Activated CD4-positive, alpha-beta memory T cell treated with anti-CD3 and anti-CD28 coated beads for 36 hours (primary cell): ENCODE results near the gene IL18R1. TPM values are rescaled to one million over a fixed set of nuclear protein-coding genes. Genes with fewer than 3 reads are reported as not detected.

ENCODE experiments used
- CTCF ChIA-PET: fragments of 350-600 bp; sonication (Branson Sonifier 250); formaldehyde crosslinking; loops from one replicate; lab custom pipeline; 2021; ENCODE audit warnings: antibody characterized with exemption, inconsistent platforms; lab: Charles Lee
- POLR2A ChIA-PET: fragments of 350-600 bp; sonication (Branson Sonifier 250); formaldehyde crosslinking; loops from one replicate; lab custom pipeline; 2021; ENCODE audit warnings: antibody characterized with exemption; lab: Charles Lee
- DNase-seq: peaks from one replicate; pipeline ENCODE4 v3.0.0-alpha.2; 2020
- H3K27ac Mint-ChIP-seq: one replicate; pipeline ENCODE4 v1.8.0; 2021; ENCODE audit warnings: mixed read lengths
- H3K27me3 Mint-ChIP-seq: one replicate; pipeline ENCODE4 v1.8.0; 2021; ENCODE audit warnings: mixed read lengths
- H3K36me3 Mint-ChIP-seq: one replicate; pipeline ENCODE4 v1.8.0; 2021; ENCODE audit warnings: mixed read lengths
- H3K4me1 Mint-ChIP-seq: one replicate; pipeline ENCODE4 v1.8.0; 2021; ENCODE audit warnings: low read depth, mixed read lengths
- H3K4me3 Mint-ChIP-seq: one replicate; pipeline ENCODE4 v1.8.0; 2021; ENCODE audit warnings: mild to moderate bottlenecking, mixed read lengths
- H3K9me3 Mint-ChIP-seq: one replicate; pipeline ENCODE4 v1.8.0; 2021; ENCODE audit warnings: mixed read lengths
- intact Hi-C: fragments of 100-400 bp; cut with micrococcal nuclease; formaldehyde crosslinking; loops from one replicate; pipeline ENCODE4 v1.15.1; 2023
- total RNA-seq, 2 experiments: library from RNA; stranded (reverse); gene quantifications; one replicate each; pipeline ENCODE4 v1.2.3, GENCODE V29; 2021

IL18R1 gene
- total RNA-seq, 2 experiments from 2014 or later, result 25.5 to 26.6 TPM

GRCh38 chr2:102346381-102347130, 9.0 kb upstream of the IL18R1 start:
- H3K4me3 Mint-ChIP-seq, result no peak overlapping the region
- no peaks in the 10 kb centered on the region for H3K36me3 Mint-ChIP-seq
- no peak for DNase-seq
- H3K4me1 Mint-ChIP-seq, result no peaks in the 10 kb centered on the region
- intact Hi-C loops, result no loop called here
- H3K27me3 Mint-ChIP-seq, result peaks cover 2% of the 10 kb centered on the region
- CTCF ChIA-PET, result no interaction called here
- H3K9me3 Mint-ChIP-seq, result no peaks in the 10 kb centered on the region
- POLR2A ChIA-PET, result no interaction called here
- H3K27ac Mint-ChIP-seq, result no peak overlapping the region

- no peaks in the 10 kb centered on the region for H3K36me3 Mint-ChIP-seq
- H3K9me3 Mint-ChIP-seq, result no peaks in the 10 kb centered on the region
- H3K27me3 Mint-ChIP-seq, result peaks cover 2% of the 10 kb centered on the region
- intact Hi-C loops, result loop anchor here (2.0 kb wide), 1 partner anchor 13 kb away; no protein-coding TSS in a partner anchor
- DNase-seq, result no peak
- H3K27ac Mint-ChIP-seq, result no peak overlapping the region
- H3K4me1 Mint-ChIP-seq, result peaks cover 3% of the 10 kb centered on the region
- CTCF ChIA-PET, result interaction anchor here (1.5 to 2.1 kb wide), 3 partner anchors 93 to 109 kb away, joined by 3 to 10 read pairs (median 5); no protein-coding TSS in a partner anchor
- no peak overlapping the region for H3K4me3 Mint-ChIP-seq
- POLR2A ChIA-PET, result no interaction called here
These were observed 5.3 kb upstream of the IL18R1 start for GRCh38 chr2:102350137-102350793.

- Mint-ChIP-seq H3K4me3 (peak overlapping the region; percentile 97), H3K4me1 (peaks cover 51% of the 10 kb centered on the region), H3K36me3 (peaks cover 2% of the 10 kb centered on the region), H3K27ac (peak overlapping the region; percentile 89), H3K9me3 (no peaks in the 10 kb centered on the region), H3K27me3 (no peaks in the 10 kb centered on the region)
- CTCF ChIA-PET, result interaction anchor here (0.7 to 5.1 kb wide), 27 partner anchors 11 to 637 kb away, joined by 3 to 74 read pairs (median 4); no protein-coding TSS in a partner anchor
- intact Hi-C loops, result loop anchor here (1.0 to 5.0 kb wide), 5 partner anchors 11 to 334 kb away; no protein-coding TSS in a partner anchor
- POLR2A ChIA-PET, result interaction anchor here (0.8 to 1.4 kb wide), 5 partner anchors 11 to 116 kb away, joined by 3 to 7 read pairs (median 5); no protein-coding TSS in a partner anchor
- DNase-seq, result no peak
These were observed 751 bp downstream of the IL18R1 start for GRCh38 chr2:102356381-102356712.

- Mint-ChIP-seq H3K9me3 (no peaks in the 10 kb centered on the region), H3K4me3 (peak overlapping the region; percentile 97), H3K36me3 (peaks cover 2% of the 10 kb centered on the region), H3K27me3 (no peaks in the 10 kb centered on the region), H3K27ac (peak overlapping the region; percentile 89), H3K4me1 (peaks cover 55% of the 10 kb centered on the region)
- ChIA-PET POLR2A (interaction anchor here (0.8 to 1.4 kb wide), 3 partner anchors 11 to 62 kb away, joined by 3 to 7 read pairs (median 6); no protein-coding TSS in a partner anchor), CTCF (interaction anchor here (0.7 to 5.1 kb wide), 18 partner anchors 11 to 638 kb away, joined by 3 to 74 read pairs (median 6); no protein-coding TSS in a partner anchor)
- no peak for DNase-seq
- intact Hi-C loops, result loop anchor here (1.0 to 5.0 kb wide), 5 partner anchors 11 to 334 kb away; no protein-coding TSS in a partner anchor
These were observed 1.1 kb downstream of the IL18R1 start for GRCh38 chr2:102356741-102357140.

GRCh38 chr2:102357937-102358336, 2.3 kb downstream of the IL18R1 start:
- Mint-ChIP-seq H3K27me3 (no peaks in the 10 kb centered on the region), H3K4me3 (peak overlapping the region; percentile 97), H3K36me3 (peaks cover 11% of the 10 kb centered on the region), H3K27ac (peak overlapping the region; percentile 89), H3K4me1 (peaks cover 62% of the 10 kb centered on the region), H3K9me3 (no peaks in the 10 kb centered on the region)
- ChIA-PET POLR2A (interaction anchor here (1.0 to 1.2 kb wide), 2 partner anchors 85 to 117 kb away, joined by 3 read pairs; no protein-coding TSS in a partner anchor), CTCF (interaction anchor here (0.7 to 5.1 kb wide), 7 partner anchors 11 to 117 kb away, joined by 3 to 74 read pairs (median 5); no protein-coding TSS in a partner anchor)
- intact Hi-C loops, result loop anchor here (2.0 to 5.0 kb wide), 2 partner anchors 61 to 336 kb away; no protein-coding TSS in a partner anchor
- DNase-seq, result no peak

- Mint-ChIP-seq H3K9me3 (no peaks in the 10 kb centered on the region), H3K4me1 (peaks cover 67% of the 10 kb centered on the region), H3K4me3 (peak overlapping the region; percentile 51), H3K27ac (no peak overlapping the region), H3K27me3 (no peaks in the 10 kb centered on the region), H3K36me3 (peaks cover 16% of the 10 kb centered on the region)
- CTCF ChIA-PET, result interaction anchor here (1.4 to 5.1 kb wide), 6 partner anchors 81 to 118 kb away, joined by 4 to 74 read pairs (median 6); no protein-coding TSS in a partner anchor
- POLR2A ChIA-PET, result interaction anchor here (1.0 to 1.2 kb wide), 2 partner anchors 85 to 118 kb away, joined by 3 read pairs; no protein-coding TSS in a partner anchor
- intact Hi-C loops, result loop anchor here (5.0 kb wide), 1 partner anchor 336 kb away; no protein-coding TSS in a partner anchor
- peak; percentile 53 for DNase-seq
These were observed 2.9 kb downstream of the IL18R1 start for GRCh38 chr2:102358496-102358895.

GRCh38 chr2:102359527-102359926, 3.9 kb downstream of the IL18R1 start:
- POLR2A ChIA-PET, result no interaction called here
- intact Hi-C loops, result loop anchor here (5.0 kb wide), 1 partner anchor 337 kb away; no protein-coding TSS in a partner anchor
- Mint-ChIP-seq H3K27me3 (no peaks in the 10 kb centered on the region), H3K4me3 (no peak overlapping the region), H3K4me1 (peaks cover 74% of the 10 kb centered on the region), H3K9me3 (peaks cover 4% of the 10 kb centered on the region), H3K27ac (no peak overlapping the region), H3K36me3 (peaks cover 27% of the 10 kb centered on the region)
- CTCF ChIA-PET, result interaction anchor here (1.0 to 5.1 kb wide), 4 partner anchors 67 to 119 kb away, joined by 3 to 74 read pairs (median 20); no protein-coding TSS in a partner anchor
- DNase-seq, result no peak

- Mint-ChIP-seq H3K27me3 (no peaks in the 10 kb centered on the region), H3K36me3 (peaks cover 49% of the 10 kb centered on the region), H3K4me3 (no peak overlapping the region), H3K27ac (no peak overlapping the region), H3K9me3 (peaks cover 26% of the 10 kb centered on the region), H3K4me1 (peaks cover 82% of the 10 kb centered on the region)
- no peak for DNase-seq
- POLR2A ChIA-PET, result no interaction called here
- CTCF ChIA-PET, result interaction anchor here (1.2 to 1.4 kb wide), 4 partner anchors 81 to 341 kb away, joined by 3 to 6 read pairs (median 4); no protein-coding TSS in a partner anchor
- intact Hi-C loops, result loop anchor here (10.0 kb wide), 1 partner anchor 657 kb away; no protein-coding TSS in a partner anchor
These were observed 6.1 kb downstream of the IL18R1 start for GRCh38 chr2:102361632-102362241.

GRCh38 chr2:102365763-102366162, 10.2 kb downstream of the IL18R1 start:
- intact Hi-C loops, result loop anchor here (2.0 to 10.0 kb wide), 5 partner anchors 29 to 1059 kb away; no protein-coding TSS in a partner anchor
- H3K27ac Mint-ChIP-seq, result peak overlapping the region; percentile 87
- no peak overlapping the region for H3K4me3 Mint-ChIP-seq
- DNase-seq, result no peak
- ChIA-PET CTCF (no interaction called here), POLR2A (no interaction called here)
- H3K9me3 Mint-ChIP-seq, result peaks cover 28% of the 10 kb centered on the region
- peaks cover 68% of the 10 kb centered on the region for H3K36me3 Mint-ChIP-seq
- H3K4me1 Mint-ChIP-seq, result peaks cover 76% of the 10 kb centered on the region
- H3K27me3 Mint-ChIP-seq, result no peaks in the 10 kb centered on the region

- H3K36me3 Mint-ChIP-seq, result peaks cover 74% of the 10 kb centered on the region
- CTCF ChIA-PET, result interaction anchor here (1.0 to 2.3 kb wide), 4 partner anchors 11 to 126 kb away, joined by 3 to 7 read pairs (median 6); partner anchors contain the start of gene IL18R1
- peak overlapping the region; percentile 87 for H3K27ac Mint-ChIP-seq
- POLR2A ChIA-PET, result interaction anchor here (1.0 kb wide), 2 partner anchors 11 to 59 kb away, joined by 3 to 6 read pairs; partner anchors contain the start of gene IL18R1
- peaks cover 28% of the 10 kb centered on the region for H3K9me3 Mint-ChIP-seq
- intact Hi-C loops, result loop anchor here (1.0 to 10.0 kb wide), 14 partner anchors 10 to 1060 kb away; no protein-coding TSS in a partner anchor
- peak; percentile 36 for DNase-seq
- H3K4me1 Mint-ChIP-seq, result peaks cover 68% of the 10 kb centered on the region
- no peaks in the 10 kb centered on the region for H3K27me3 Mint-ChIP-seq
- H3K4me3 Mint-ChIP-seq, result peak overlapping the region; percentile 31
These were observed 11.0 kb downstream of the IL18R1 start for GRCh38 chr2:102366406-102367112.
